H1 (cell line): ENCODE measurements around the gene AKAP7.

Experiments
- POLR2AphosphoS5 ChIP-seq: IDR thresholded peaks from 2 replicates; pipeline ENCODE4 v1.6.1; 2011; ENCODE audit warnings: low read depth, low read length
- RNF2 ChIP-seq: fragments of 200-900, 300-1000 bp; sonication (generic); IDR thresholded peaks from 2 replicates; pipeline ENCODE4 v1.7.1; 2016; ENCODE audit warnings: borderline replicate concordance, low read depth, mild to moderate bottlenecking, antibody characterized with exemption, low read length; ENCODE audit not compliant: poor library complexity, severe bottlenecking; ENCODE audit errors: missing control alignments
- TF ChIP-seq, protein P1 (sequence below), 3 experiments: IDR thresholded peaks; 1 replicate in 2 of 3; 2 replicates in 1 of 3; pipeline versions ENCODE4 v1.5.1 to v1.6.1; 2011; ENCODE audit warnings: low read length in 3 of 3, mild to moderate bottlenecking in 3 of 3, inconsistent platforms in 2 of 3, low read depth in 1 of 3, moderate library complexity in 1 of 3; ENCODE audit not compliant: insufficient read depth in 1 of 3; ENCODE audit errors: control extremely low read depth in 1 of 3

DNA sequence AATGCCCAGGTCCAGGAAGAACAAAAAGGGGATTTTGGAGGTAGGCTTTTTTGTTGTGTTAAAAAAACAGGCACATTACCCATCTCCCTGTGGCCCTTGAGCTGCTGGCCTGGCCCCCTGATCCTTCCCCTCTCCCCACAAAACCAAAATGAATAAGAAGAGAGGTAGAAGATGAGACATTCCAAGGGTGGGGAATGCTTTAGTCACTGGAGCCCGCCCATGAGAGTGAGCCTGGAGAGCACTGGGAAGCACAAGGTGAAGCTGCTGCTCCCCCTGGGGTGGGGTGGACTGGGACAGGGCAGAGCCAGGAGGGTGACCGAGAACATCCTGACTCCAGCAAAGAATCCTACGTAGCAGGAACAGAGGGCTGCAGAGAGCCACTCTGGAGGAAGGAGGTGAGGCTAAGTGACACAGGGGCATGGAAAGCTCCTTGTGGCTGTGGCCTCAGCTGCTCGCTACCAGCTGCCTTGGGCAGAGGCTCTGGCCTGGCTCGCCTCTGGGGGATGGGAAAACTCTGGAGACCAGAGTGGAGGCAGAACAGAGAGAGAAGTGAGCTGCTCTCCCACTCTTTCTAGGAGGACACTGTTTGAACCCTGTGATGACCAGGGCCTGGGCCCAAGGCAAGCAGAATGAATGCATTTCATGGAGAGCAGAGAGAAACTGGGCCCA is 48.3 kb downstream of the AKAP7 start:
- TF ChIP-seq RNF2 (no peak), POLR2AphosphoS5 (no peak)
- TF ChIP-seq, protein P1, sequence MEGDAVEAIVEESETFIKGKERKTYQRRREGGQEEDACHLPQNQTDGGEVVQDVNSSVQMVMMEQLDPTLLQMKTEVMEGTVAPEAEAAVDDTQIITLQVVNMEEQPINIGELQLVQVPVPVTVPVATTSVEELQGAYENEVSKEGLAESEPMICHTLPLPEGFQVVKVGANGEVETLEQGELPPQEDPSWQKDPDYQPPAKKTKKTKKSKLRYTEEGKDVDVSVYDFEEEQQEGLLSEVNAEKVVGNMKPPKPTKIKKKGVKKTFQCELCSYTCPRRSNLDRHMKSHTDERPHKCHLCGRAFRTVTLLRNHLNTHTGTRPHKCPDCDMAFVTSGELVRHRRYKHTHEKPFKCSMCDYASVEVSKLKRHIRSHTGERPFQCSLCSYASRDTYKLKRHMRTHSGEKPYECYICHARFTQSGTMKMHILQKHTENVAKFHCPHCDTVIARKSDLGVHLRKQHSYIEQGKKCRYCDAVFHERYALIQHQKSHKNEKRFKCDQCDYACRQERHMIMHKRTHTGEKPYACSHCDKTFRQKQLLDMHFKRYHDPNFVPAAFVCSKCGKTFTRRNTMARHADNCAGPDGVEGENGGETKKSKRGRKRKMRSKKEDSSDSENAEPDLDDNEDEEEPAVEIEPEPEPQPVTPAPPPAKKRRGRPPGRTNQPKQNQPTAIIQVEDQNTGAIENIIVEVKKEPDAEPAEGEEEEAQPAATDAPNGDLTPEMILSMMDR (IDR thresholded peaks at IDR 0.05; ENCODE audit: control extremely low read depth in 1 of 3, insufficient read depth in 1 of 3, low read depth in 1 of 3, low read length in 3 of 3), result no peak
